ENCODE results near the gene TNFSF15.
"Not testable (repeated sequence)": the region's sequence is repeated elsewhere in the genome, so short reads cannot be mapped to it uniquely, and the experiment has no call there.

TNFSF15 gene

DNA sequence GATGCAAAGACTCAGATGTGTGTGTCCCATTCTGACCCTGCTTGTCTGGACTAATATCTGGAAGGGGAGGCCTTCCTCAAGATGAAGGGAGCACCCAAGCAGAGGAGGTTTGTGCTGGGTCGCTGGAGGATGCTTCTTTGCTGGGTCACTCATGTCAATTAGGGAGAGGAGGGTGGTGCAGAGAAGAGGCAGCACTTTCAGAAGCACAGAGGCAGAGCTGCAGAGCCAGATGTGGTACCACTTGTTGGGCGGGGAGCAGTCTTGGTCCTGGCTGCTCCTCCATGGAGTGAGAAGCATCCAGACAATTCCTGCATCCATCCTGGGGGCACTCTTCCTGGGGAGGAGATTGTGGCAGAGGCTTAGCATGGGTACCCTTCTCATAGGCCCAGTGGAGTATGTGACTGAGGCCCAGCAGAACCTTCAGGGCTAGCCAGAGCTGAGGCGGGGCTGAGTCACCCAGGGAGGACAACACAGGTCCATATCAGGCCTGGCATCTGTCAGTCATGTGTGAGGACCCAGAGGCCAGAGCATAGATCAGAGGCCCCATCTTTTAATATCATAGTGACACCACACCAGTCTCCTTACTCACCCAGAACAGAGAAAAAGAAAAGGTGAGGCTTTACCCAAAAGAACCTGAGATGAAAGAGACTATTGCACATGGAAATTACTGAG is 59.8 kb downstream of the TNFSF15 start:
- DNase-seq: no peak

DNA sequence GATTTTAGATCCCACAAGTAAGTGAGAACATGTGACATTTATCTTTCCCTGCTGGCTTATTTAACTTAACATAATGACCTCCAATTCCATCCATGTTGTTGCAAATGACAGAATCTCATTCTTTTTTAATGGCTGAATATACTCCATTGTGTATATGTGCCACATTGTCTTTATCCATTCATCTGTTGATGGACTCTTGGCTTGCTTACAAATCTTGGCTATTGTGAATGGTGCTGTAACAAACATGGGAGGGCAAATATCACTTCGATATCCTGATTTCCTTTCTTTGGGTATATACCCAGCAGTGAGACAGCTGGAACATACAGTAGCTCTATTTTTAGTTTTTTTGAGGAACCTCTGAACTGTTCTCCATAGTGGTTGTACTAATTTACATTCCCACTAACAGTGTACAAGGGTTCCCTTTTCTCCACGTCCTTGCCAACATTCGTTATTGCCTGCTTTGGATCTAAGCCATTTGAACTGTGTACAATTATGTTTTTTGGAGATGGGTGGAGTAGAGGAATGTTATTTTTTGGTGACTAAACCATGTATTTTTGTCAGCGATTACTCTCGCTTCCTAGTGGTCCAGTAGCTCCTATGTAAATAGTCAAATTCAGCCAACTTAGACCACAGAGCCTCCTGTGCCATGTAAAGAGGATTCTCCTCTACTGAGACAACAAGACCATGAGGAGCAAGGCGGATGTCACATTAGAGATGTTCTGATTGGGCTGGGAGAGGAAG is 60.6 kb downstream of the TNFSF15 start:
- no peak for DNase-seq

DNA sequence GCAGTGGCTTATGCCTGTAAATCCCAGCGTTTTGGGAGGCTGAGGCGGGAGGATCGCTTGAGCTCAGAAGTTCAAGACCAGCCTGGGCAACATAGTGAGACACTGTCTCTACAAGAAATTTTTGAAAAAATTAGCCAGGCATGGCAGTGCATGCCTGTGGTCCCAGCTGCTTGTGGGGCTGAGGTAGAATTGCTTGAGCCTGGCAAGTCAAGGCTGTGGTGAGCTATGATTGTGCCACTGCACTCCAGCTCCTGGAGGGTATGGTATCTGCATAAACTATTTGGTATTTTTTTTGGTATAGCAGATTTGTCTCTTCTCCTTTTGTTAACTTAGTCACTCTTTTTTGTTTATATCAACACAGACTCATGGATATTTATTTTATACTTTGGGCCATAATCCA is 62.4 kb downstream of the TNFSF15 start:
- DNase-seq: no peak

DNA sequence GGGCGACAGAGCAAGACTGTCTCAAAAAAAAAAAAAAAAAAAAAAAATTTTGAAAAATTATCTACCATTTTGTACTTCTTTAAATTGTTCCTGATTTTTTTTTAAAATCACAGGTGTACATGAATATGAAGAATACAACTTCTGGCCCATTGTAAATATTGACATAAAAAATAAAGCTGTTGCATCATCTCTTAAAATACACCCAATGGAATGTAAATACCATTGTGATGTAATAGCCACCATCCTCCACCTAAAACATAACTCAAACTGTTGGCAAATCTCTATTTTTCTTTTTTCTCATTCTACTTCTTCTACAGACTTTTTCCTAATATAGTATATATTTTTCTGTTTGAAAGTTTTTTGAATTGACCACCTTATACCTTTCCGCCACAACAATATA is 62.9 kb downstream of the TNFSF15 start:
- no peak for DNase-seq

DNA sequence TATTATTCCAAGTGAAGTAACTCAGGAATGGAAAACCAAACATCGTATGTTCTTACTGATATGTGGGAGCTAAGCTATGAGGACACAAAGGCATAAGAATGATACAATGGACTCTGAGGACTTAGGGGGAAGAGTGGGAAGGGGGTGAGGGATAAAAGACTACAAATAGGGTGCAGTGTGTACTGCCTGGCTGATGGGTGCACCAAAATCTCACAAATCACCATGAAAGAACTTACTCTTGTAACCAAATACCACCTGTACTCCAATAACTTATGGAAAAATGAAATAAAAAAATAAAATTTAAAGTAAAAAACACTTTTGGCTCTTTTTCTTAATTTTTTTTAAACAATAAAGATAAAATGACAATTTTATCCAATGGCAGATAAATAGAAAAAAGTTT is 64.3 kb downstream of the TNFSF15 start:
- not testable (repeated sequence) for DNase-seq

DNA sequence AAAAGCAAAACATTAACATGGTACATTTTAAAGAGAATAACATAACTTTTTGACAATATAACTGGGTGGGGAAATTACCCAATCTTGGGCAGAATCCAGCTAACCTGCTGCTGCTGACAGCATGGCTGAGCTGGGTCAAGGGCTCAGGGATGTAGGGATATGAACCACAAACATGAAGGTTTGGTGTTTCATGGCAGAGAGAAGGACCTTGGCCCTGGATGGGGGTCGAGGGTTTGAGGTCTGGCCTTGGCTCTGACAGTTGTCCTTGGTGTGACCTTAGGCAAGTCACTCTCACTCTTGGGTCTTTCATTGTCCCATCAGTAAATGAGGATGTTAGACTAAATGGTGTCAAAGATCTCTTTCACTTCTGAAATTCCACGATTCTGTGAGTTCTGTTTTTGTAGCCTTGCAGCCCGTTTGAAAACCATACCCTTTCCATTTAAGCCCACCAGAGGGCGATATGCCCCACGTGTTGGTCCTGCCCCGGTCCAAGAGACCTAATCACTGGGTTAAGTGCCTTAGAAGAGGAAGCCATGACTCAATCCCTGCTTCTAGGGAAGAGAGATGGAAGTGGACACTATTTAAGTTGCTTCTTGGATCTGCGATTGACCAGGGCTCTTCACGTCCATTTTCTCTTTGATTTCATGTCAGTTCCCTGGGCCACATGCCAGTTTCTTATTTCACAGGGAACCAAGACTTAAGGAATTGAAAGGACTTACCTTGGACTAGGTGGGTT is 67.1 kb downstream of the TNFSF15 start:
- DNase-seq: peak; percentile 61

DNA sequence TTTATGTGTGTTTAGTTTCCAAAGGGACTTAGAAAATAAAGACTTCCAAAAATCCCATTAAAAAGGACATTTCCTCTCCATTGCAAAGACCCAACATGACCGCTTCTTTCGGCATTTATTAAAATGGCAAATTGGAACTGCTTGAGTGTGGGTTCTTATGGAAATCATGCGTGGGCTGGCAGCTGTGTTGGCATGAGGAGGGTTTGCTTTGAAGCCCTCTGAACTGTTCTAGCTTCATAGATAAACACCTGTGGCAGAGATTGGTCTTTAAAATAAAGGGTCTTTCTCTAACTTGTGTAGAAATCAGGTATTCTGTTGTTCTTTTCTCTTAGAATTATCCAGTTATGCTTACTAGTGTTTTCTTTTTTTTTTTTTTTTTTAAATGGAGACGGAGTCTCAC is 68.0 kb downstream of the TNFSF15 start:
- no peak for DNase-seq

DNA sequence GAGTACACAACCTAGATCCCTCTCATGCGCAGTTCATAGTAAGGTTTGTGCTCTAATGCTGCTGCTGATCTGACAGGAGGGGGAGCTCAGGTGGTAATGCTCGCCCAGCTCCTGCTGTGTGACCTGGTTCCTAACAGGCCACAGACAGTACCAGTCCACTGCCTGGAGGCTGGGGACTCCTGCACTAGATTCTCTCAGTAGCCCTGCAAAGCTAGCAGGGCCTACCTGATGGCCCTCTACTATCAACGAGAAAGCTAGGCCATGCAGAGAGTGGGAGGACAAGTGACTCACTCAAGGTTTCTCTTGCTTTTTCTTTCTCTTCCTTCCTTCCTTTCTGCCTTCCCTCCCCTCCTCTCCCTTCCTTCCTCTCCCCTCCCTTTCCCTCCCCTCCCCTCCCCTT is 68.7 kb downstream of the TNFSF15 start:
- DNase-seq: no peak

DNA sequence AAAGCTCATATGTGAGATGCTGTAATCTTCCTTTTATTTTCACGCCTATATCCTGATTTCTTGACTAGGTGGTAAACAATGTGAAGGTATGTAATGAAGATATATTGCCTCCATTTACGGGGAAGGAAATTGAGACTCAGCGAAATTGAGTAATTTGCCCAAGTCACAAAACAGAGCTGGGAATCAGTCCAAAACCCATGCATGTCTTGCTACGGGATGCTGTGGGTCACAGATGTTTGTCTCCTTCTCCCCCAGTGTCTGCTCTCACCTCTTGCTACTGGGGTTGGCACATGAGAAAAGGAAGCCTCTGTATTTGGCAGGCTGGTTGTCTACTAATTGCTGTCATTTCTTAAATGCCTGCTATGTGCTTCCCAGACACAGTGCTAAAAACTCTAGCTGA is 70.1 kb downstream of the TNFSF15 start:
- no peak for DNase-seq

DNA sequence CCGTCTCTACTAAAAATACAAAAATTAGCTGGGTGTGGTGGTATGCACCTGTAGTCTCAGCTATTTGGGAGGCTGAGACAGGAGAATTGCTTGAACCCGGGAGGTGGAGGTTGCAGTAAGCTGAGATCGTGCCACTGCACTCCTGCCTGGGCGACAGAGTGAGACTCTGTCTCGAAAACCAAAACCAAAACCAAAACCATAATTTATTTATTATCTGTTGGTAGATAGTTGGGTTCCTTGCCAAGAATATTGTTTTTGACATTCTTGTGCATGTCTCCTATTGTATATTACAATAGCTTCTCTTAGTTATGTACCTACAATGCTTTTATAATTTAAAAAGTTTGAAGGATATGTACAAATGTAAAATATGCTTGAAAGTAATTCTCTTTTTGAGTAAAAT is 70.7 kb downstream of the TNFSF15 start:
- not testable (repeated sequence) for DNase-seq
